ENCODE data around the gene SHB.

Gene SHB

GRCh38 chr9:37939575-37940095, 129.4 kb downstream of the SHB start:
- DNase-seq, result no peak

GRCh38 chr9:37938121-37938891, 130.7 kb downstream of the SHB start:
- DNase-seq, result peak in 32 of 56 donors; percentile 14 to 65 (median 34)

GRCh38 chr9:37937366-37937765, 131.7 kb downstream of the SHB start:
- DNase-seq, result no peak

- DNase-seq, result no peak
These were observed 132.1 kb downstream of the SHB start for GRCh38 chr9:37936965-37937364.

- no peak for DNase-seq
These were observed 132.7 kb downstream of the SHB start for GRCh38 chr9:37936376-37936775.

- DNase-seq, result peak in 3 of 56 donors; percentile 15 to 30 (median 22)
These were observed 133.9 kb downstream of the SHB start for GRCh38 chr9:37935096-37935495.

- no peak for DNase-seq
These were observed 137.4 kb downstream of the SHB start for GRCh38 chr9:37931592-37931991.

- no peak for DNase-seq
These were observed 139.6 kb downstream of the SHB start for GRCh38 chr9:37929441-37929895.

- DNase-seq, result no peak
These were observed 140.2 kb downstream of the SHB start for GRCh38 chr9:37928552-37929430.

GRCh38 chr9:37927601-37928551, 141.2 kb downstream of the SHB start:
- DNase-seq, result peak in 4 of 56 donors; percentile 21 to 36 (median 32)

- DNase-seq, result peak in 1 of 56 donors; percentile 20
These were observed 141.9 kb downstream of the SHB start for GRCh38 chr9:37927132-37927531.

- DNase-seq, result no peak
These were observed 142.3 kb downstream of the SHB start for GRCh38 chr9:37926737-37927118.

- no peak for DNase-seq
These were observed 143.0 kb downstream of the SHB start for GRCh38 chr9:37925786-37926736.

- no peak for DNase-seq
These were observed 144.0 kb downstream of the SHB start for GRCh38 chr9:37925006-37925405.

- DNase-seq, result no peak
These were observed 144.5 kb downstream of the SHB start for GRCh38 chr9:37924538-37924937.

GRCh38 chr9:37923796-37924427, 145.1 kb downstream of the SHB start:
- no peak for DNase-seq

GRCh38 chr9:37923118-37923795, 145.8 kb downstream of the SHB start:
- DNase-seq, result peak in 8 of 56 donors; percentile 18 to 58 (median 39)

GRCh38 chr9:37922363-37923117, 146.5 kb downstream of the SHB start:
- DNase-seq, result no peak
